ENCODE results near the gene PNPLA7.

Gene PNPLA7

GRCh38 chr9:137462396-137462985 lies 87.7 kb downstream of the PNPLA7 start:
- no peak for DNase-seq (ENCODE audit: low read depth, low spot score)

- no peak for DNase-seq (ENCODE audit: low read depth, low spot score)
Measured at GRCh38 chr9:137461663-137462395, 88.4 kb downstream of the PNPLA7 start.

- no peak for DNase-seq (ENCODE audit: low read depth, low spot score)
Measured at GRCh38 chr9:137461316-137461662, 88.9 kb downstream of the PNPLA7 start.

- DNase-seq (ENCODE audit: low read depth, low spot score): no peak
Measured at GRCh38 chr9:137460363-137461315, 89.6 kb downstream of the PNPLA7 start.

GRCh38 chr9:137459601-137460362 lies 90.4 kb downstream of the PNPLA7 start:
- DNase-seq (ENCODE audit: low read depth, low spot score): no peak

GRCh38 chr9:137459152-137459600 lies 91.0 kb downstream of the PNPLA7 start, which contains the start of gene NSMF:
TSS of gene NSMF (minus strand) at chr9:137459334. CDS start at chr9:137459102, 232 bp downstream.
- peak; percentile 98 for DNase-seq (ENCODE audit: low read depth, low spot score)

- peak; percentile 77 for DNase-seq (ENCODE audit: low read depth, low spot score)
Measured at GRCh38 chr9:137458194-137459151, 91.7 kb downstream of the PNPLA7 start.

- no peak for DNase-seq (ENCODE audit: low read depth, low spot score)
Measured at GRCh38 chr9:137457406-137458193, 92.6 kb downstream of the PNPLA7 start.

- no peak for DNase-seq (ENCODE audit: low read depth, low spot score)
Measured at GRCh38 chr9:137456864-137457405, 93.3 kb downstream of the PNPLA7 start.

GRCh38 chr9:137456061-137456863 lies 93.9 kb downstream of the PNPLA7 start:
- peak; percentile 90 for DNase-seq (ENCODE audit: low read depth, low spot score)

GRCh38 chr9:137455359-137455991 lies 94.7 kb downstream of the PNPLA7 start:
- peak; percentile 41 for DNase-seq (ENCODE audit: low read depth, low spot score)

- peak; percentile 47 for DNase-seq (ENCODE audit: low read depth, low spot score)
Measured at GRCh38 chr9:137454597-137455358, 95.4 kb downstream of the PNPLA7 start.

- peak; percentile 41 for DNase-seq (ENCODE audit: low read depth, low spot score)
Measured at GRCh38 chr9:137454145-137454596, 96.0 kb downstream of the PNPLA7 start.

GRCh38 chr9:137453643-137454081 lies 96.5 kb downstream of the PNPLA7 start:
- DNase-seq (ENCODE audit: low read depth, low spot score): peak; percentile 74

- no peak for DNase-seq (ENCODE audit: low read depth, low spot score)
Measured at GRCh38 chr9:137452761-137453642, 97.2 kb downstream of the PNPLA7 start.

Measured in astrocyte of the hippocampus (primary cell).